Testis (tissue), 2 donors: Measurements from ENCODE around the gene EPS8L3.

Source experiments
- POLR2A ChIP-seq: fragments of 450-650 bp; IDR thresholded peaks from one replicate; pipeline ENCODE4 v1.6.1; 2017; ENCODE audit warnings: antibody characterized with exemption, mild to moderate bottlenecking, moderate library complexity
- TF ChIP-seq, protein P1 (sequence below), 3 experiments: fragments of 450-650 bp in 2 of 3; fragments of 200-600 bp in 1 of 3; sonication (generic) in 1 of 3; IDR thresholded peaks; one replicate each; pipeline ENCODE4 v1.5.1; 2016 to 2019; ENCODE audit warnings: antibody characterized with exemption in 3 of 3, mild to moderate bottlenecking in 2 of 3, moderate library complexity in 1 of 3

DNA sequence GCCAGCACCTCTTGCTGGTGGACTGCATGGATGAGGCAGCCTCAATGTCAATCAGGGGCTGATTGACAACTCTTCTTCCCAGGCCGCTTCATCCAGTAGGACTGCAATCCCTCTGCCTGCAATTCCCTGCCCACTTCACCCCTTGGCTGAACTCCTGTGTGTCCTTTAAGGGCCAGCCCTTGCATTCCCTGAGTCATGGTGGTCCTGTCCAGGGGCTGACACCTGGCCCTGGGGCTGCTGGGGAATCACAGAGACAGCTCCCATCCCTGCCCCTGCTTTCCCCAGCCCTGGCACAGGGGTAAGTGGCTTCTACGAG lies 4.6 kb upstream of the EPS8L3 start:
- TF ChIP-seq, protein P1, sequence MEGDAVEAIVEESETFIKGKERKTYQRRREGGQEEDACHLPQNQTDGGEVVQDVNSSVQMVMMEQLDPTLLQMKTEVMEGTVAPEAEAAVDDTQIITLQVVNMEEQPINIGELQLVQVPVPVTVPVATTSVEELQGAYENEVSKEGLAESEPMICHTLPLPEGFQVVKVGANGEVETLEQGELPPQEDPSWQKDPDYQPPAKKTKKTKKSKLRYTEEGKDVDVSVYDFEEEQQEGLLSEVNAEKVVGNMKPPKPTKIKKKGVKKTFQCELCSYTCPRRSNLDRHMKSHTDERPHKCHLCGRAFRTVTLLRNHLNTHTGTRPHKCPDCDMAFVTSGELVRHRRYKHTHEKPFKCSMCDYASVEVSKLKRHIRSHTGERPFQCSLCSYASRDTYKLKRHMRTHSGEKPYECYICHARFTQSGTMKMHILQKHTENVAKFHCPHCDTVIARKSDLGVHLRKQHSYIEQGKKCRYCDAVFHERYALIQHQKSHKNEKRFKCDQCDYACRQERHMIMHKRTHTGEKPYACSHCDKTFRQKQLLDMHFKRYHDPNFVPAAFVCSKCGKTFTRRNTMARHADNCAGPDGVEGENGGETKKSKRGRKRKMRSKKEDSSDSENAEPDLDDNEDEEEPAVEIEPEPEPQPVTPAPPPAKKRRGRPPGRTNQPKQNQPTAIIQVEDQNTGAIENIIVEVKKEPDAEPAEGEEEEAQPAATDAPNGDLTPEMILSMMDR (IDR thresholded peaks at IDR 0.05), result no peak
- no peak for TF ChIP-seq POLR2A
